ENCODE measurements around the gene CPNE6. TPM values are rescaled to one million over a fixed set of nuclear protein-coding genes. Genes with fewer than 3 reads are reported as not detected.

Gene CPNE6
- total and polyA plus RNA-seq, 2 of the 8 experiments (the other 6 are each of a cell fraction or from before 2014, with no cell fraction given) = 0.05 TPM; not detected in 1

DNA sequence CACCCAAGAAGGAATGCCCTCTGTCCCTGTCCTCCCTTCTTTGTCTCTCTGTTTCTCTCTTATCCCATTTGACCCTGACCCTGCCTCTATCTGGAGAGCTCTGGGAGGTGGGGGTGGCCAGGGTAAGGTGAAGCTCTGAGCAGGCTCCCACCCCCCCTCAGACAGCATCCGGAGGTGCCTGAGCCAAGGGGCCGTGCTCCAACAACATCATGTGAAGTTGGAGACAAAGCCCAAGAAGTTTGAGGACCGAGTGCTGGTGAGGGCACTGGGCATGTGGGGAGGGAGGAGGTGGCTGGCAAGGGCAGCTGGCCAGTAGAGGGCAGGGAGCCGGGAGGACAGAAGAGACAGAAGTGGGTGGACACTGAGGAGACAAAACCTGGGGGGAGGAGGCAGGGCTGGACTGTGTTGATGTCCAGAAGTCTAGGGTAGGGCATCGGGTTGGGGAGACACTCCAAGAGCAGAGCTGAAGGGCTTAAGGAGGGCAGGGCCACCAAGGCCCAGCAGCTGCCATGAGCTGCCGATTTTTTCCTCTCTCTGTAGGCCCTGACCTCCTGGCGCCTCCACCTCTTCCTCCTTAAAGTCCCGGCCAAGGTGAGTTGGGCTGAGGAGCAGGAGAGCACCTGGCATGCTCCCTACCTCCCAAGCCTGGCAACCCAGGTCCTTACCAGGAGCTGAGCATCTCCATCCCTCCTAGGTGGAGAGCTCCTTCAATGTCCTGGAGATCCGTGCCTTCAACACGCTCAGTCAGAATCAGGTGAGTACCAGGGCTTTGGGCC is 17.6 kb upstream of the CPNE6 start (continued):
- no peak for TF ChIP-seq RXRA (IDR thresholded peaks at IDR 0.05; ENCODE audit: insufficient read depth, low read depth, low read length)
- TF ChIP-seq SP1 (IDR thresholded peaks at IDR 0.05; ENCODE audit: low read depth, low read length) = no peak
- TF ChIP-seq KDM4A (IDR thresholded peaks at IDR 0.05; ENCODE audit: low read depth, low read length, severe bottlenecking) = no peak
- no peak for TF ChIP-seq JUND (IDR thresholded peaks at IDR 0.05; ENCODE audit: low read length)
- no peak for TF ChIP-seq SAP30 (IDR thresholded peaks at IDR 0.05; ENCODE audit: insufficient read depth, insufficient replicate concordance, low read length)
- TF ChIP-seq SRF (IDR thresholded peaks at IDR 0.05; ENCODE audit: low read depth, low read length) = no peak
- TF ChIP-seq HDAC2 (IDR thresholded peaks at IDR 0.05; ENCODE audit: borderline replicate concordance in 1 of 2, low read depth in 2 of 2, low read length in 2 of 2) = no peak

Data from H1 (cell line).